ENCODE results near the gene PLXNA4. TPM values are rescaled to one million over a fixed set of nuclear protein-coding genes. Genes with fewer than 3 reads are reported as not detected.
A peak's percentile ranks its signal among the peaks of the same experiment; 100 is the strongest.

Gene PLXNA4
- polyA plus RNA-seq, 2 donors, result 0.44 to 0.55 TPM

DNA sequence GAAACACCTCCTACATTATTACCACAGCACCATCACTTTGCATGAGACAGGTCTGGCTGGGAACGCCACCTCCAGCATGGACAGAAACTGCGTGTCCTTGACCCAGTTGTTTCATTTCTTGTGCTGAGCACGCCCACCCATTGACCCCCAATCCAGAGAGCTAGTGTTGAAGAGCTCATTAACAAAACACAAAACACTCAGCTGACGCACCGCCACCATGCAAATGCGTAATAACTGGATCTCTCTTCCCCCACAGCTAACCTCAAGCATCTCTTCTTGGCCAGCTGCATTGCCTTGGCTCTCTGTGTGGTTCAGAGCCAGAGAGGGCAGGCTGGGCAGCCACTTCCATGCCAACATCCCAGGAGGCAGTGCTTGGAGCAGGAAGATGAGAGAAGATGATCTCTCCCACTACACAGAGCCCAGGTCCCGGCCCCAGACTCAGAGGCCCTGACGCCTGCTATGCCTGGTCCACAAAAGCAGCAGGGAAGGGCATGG is 173.5 kb downstream of the PLXNA4 start:
- no peak overlapping the region for H3K4me3 ChIP-seq (ENCODE audit: low read depth in 1 of 2, low read length in 2 of 2)
- no peaks in the 10 kb centered on the region for H3K27me3 ChIP-seq (ENCODE audit: control insufficient read depth in 1 of 2, insufficient read depth in 2 of 2, low read length in 2 of 2)
- no peaks in the 10 kb centered on the region for H3K9me3 ChIP-seq (ENCODE audit: control insufficient read depth in 2 of 2, insufficient read depth in 1 of 2, low read depth in 1 of 2, low read length in 1 of 2)
- 62 to 66% methylated on average over 8 of the region's 8 CpGs for WGBS, 2 donors
- peak overlapping the region; percentile 10 to 61 for H3K27ac ChIP-seq (ENCODE audit: low read depth in 2 of 2, low read length in 1 of 2)
- no peaks in the 10 kb centered on the region for H3K4me1 ChIP-seq (ENCODE audit: control insufficient read depth in 2 of 2, insufficient read depth in 2 of 2, low read length in 1 of 2)
- H3K36me3 ChIP-seq (ENCODE audit: control insufficient read depth in 2 of 2, insufficient read depth in 2 of 2, low read length in 1 of 2), result no peaks in the 10 kb centered on the region

GRCh38 chr7:132402096-132402495 is 174.2 kb downstream of the PLXNA4 start:
- Histone ChIP-seq H3K4me3 (ENCODE audit: low read depth in 1 of 2, low read length in 2 of 2) (no peak overlapping the region), H3K4me1 (ENCODE audit: control insufficient read depth in 2 of 2, insufficient read depth in 2 of 2, low read length in 1 of 2) (no peaks in the 10 kb centered on the region), H3K27me3 (ENCODE audit: control insufficient read depth in 1 of 2, insufficient read depth in 2 of 2, low read length in 2 of 2) (no peaks in the 10 kb centered on the region), H3K36me3 (ENCODE audit: control insufficient read depth in 2 of 2, insufficient read depth in 2 of 2, low read length in 1 of 2) (no peaks in the 10 kb centered on the region), H3K27ac (ENCODE audit: low read depth in 2 of 2, low read length in 1 of 2) (no peak overlapping the region), H3K9me3 (ENCODE audit: control insufficient read depth in 2 of 2, insufficient read depth in 1 of 2, low read depth in 1 of 2, low read length in 1 of 2) (no peaks in the 10 kb centered on the region)
- WGBS, 2 donors, result 75 to 83% methylated on average over 5 of the region's 5 CpGs

DNA sequence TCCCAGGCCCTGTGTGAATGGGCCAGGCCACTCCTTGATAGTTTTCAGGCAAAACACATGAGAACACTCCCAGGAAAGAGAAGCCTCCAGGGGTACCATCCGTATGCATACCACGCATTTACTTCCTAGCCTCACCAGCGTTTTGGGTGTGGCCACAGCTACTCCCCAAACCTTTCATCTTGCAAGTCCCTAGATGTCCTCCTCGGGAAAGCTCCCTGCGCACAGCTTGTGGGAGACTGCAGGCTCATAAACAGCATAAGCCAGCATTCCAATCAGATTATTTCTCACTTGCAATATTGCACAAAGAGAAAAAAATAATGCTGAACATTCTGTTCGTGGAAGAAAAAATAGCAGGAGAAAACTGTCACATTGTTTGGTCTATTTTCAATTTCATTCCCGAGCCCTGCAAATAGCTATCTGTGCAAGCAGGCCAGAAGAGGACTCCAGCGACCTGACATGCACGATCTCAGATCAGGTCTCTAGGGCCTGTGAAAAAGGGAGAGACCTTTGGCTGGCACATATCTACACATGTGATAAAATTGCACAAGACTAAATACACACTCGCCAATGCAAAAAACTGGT is 175.6 kb downstream of the PLXNA4 start:
- Histone ChIP-seq H3K4me3 (ENCODE audit: low read depth in 1 of 2, low read length in 2 of 2) (no peak overlapping the region), H3K4me1 (ENCODE audit: control insufficient read depth in 2 of 2, insufficient read depth in 2 of 2, low read length in 1 of 2) (no peaks in the 10 kb centered on the region), H3K36me3 (ENCODE audit: control insufficient read depth in 2 of 2, insufficient read depth in 2 of 2, low read length in 1 of 2) (no peaks in the 10 kb centered on the region), H3K27ac (ENCODE audit: low read depth in 2 of 2, low read length in 1 of 2) (peak overlapping the region; percentile 34 to 40), H3K27me3 (ENCODE audit: control insufficient read depth in 1 of 2, insufficient read depth in 2 of 2, low read length in 2 of 2) (no peaks in the 10 kb centered on the region), H3K9me3 (ENCODE audit: control insufficient read depth in 2 of 2, insufficient read depth in 1 of 2, low read depth in 1 of 2, low read length in 1 of 2) (no peaks in the 10 kb centered on the region)
- WGBS, 2 donors, result 56 to 67% methylated on average over 10 of the region's 10 CpGs

GRCh38 chr7:132399367-132399766 is 176.9 kb downstream of the PLXNA4 start:
- peak overlapping the region in 1 of 2 donors; percentile 43 for H3K27ac ChIP-seq (ENCODE audit: low read depth in 2 of 2, low read length in 1 of 2)
- no peaks in the 10 kb centered on the region for H3K27me3 ChIP-seq (ENCODE audit: control insufficient read depth in 1 of 2, insufficient read depth in 2 of 2, low read length in 2 of 2)
- 85 to 89% methylated on average over 4 of the region's 4 CpGs for WGBS, 2 donors
- H3K4me1 ChIP-seq (ENCODE audit: control insufficient read depth in 2 of 2, insufficient read depth in 2 of 2, low read length in 1 of 2), result no peaks in the 10 kb centered on the region
- no peak overlapping the region for H3K4me3 ChIP-seq (ENCODE audit: low read depth in 1 of 2, low read length in 2 of 2)
- H3K36me3 ChIP-seq (ENCODE audit: control insufficient read depth in 2 of 2, insufficient read depth in 2 of 2, low read length in 1 of 2), result no peaks in the 10 kb centered on the region
- no peaks in the 10 kb centered on the region for H3K9me3 ChIP-seq (ENCODE audit: control insufficient read depth in 2 of 2, insufficient read depth in 1 of 2, low read depth in 1 of 2, low read length in 1 of 2)

- no peak overlapping the region for H3K4me3 ChIP-seq (ENCODE audit: low read depth in 1 of 2, low read length in 2 of 2)
- H3K27ac ChIP-seq (ENCODE audit: low read depth in 2 of 2, low read length in 1 of 2), result peak overlapping the region in 1 of 2 donors; percentile 33
- H3K36me3 ChIP-seq (ENCODE audit: control insufficient read depth in 2 of 2, insufficient read depth in 2 of 2, low read length in 1 of 2), result no peaks in the 10 kb centered on the region
- H3K27me3 ChIP-seq (ENCODE audit: control insufficient read depth in 1 of 2, insufficient read depth in 2 of 2, low read length in 2 of 2), result no peaks in the 10 kb centered on the region
- H3K9me3 ChIP-seq (ENCODE audit: control insufficient read depth in 2 of 2, insufficient read depth in 1 of 2, low read depth in 1 of 2, low read length in 1 of 2), result no peaks in the 10 kb centered on the region
- 77 to 79% methylated on average over 14 of the region's 14 CpGs for WGBS, 2 donors
- no peaks in the 10 kb centered on the region for H3K4me1 ChIP-seq (ENCODE audit: control insufficient read depth in 2 of 2, insufficient read depth in 2 of 2, low read length in 1 of 2)
These were observed 177.9 kb downstream of the PLXNA4 start for GRCh38 chr7:132398253-132398925.

DNA sequence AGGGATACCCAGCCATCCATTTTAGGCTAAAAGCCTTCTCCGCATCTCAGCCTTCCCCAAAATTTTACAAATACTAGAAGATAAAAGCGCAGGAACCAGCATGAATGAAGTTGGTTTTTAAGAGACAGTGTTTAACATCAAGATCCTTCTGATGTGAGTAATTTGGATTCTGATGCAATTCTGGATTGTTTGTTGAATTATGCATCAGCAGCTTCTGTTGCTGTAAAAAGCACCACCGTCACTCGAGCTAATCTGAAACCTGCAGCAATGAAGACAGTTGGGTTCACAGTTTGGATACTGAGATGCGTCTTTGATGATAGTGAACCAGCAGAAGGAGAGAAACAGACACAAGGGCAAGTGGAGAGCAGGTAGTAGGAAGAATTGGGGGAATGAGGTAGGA is 179.2 kb downstream of the PLXNA4 start:
- Histone ChIP-seq H3K36me3 (ENCODE audit: control insufficient read depth in 2 of 2, insufficient read depth in 2 of 2, low read length in 1 of 2) (no peaks in the 10 kb centered on the region), H3K9me3 (ENCODE audit: control insufficient read depth in 2 of 2, insufficient read depth in 1 of 2, low read depth in 1 of 2, low read length in 1 of 2) (no peaks in the 10 kb centered on the region), H3K27ac (ENCODE audit: low read depth in 2 of 2, low read length in 1 of 2) (no peak overlapping the region), H3K4me3 (ENCODE audit: low read depth in 1 of 2, low read length in 2 of 2) (no peak overlapping the region), H3K4me1 (ENCODE audit: control insufficient read depth in 2 of 2, insufficient read depth in 2 of 2, low read length in 1 of 2) (no peaks in the 10 kb centered on the region), H3K27me3 (ENCODE audit: control insufficient read depth in 1 of 2, insufficient read depth in 2 of 2, low read length in 2 of 2) (no peaks in the 10 kb centered on the region)
- 86 to 87% methylated on average over 5 of the region's 5 CpGs for WGBS, 2 donors

DNA sequence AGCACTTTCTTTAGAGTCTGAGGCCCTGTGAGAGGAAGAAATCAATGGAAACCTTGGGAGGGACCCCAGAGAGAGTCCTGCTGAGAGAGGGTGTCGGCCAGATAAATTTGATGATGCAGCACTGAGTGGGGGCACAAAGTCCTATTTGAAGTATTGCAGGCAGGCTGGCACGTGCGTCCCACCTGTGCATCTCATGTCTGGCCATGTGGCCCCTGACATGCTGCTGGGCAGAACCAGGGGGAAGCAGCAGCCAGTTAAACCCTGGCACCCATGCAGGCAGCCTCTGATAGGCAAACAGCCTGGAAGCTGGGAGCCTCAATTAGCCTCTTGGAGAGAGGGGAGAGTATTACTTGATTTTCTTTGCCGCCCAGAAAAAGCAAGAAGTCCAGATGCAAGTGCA is 180.9 kb downstream of the PLXNA4 start:
- Histone ChIP-seq H3K36me3 (ENCODE audit: control insufficient read depth in 2 of 2, insufficient read depth in 2 of 2, low read length in 1 of 2) (no peaks in the 10 kb centered on the region), H3K4me1 (ENCODE audit: control insufficient read depth in 2 of 2, insufficient read depth in 2 of 2, low read length in 1 of 2) (no peaks in the 10 kb centered on the region), H3K9me3 (ENCODE audit: control insufficient read depth in 2 of 2, insufficient read depth in 1 of 2, low read depth in 1 of 2, low read length in 1 of 2) (no peaks in the 10 kb centered on the region), H3K27me3 (ENCODE audit: control insufficient read depth in 1 of 2, insufficient read depth in 2 of 2, low read length in 2 of 2) (no peaks in the 10 kb centered on the region), H3K4me3 (ENCODE audit: low read depth in 1 of 2, low read length in 2 of 2) (no peak overlapping the region), H3K27ac (ENCODE audit: low read depth in 2 of 2, low read length in 1 of 2) (no peak overlapping the region)
- 71 to 84% methylated on average over 4 of the region's 4 CpGs for WGBS, 2 donors

- Histone ChIP-seq H3K27ac (ENCODE audit: low read depth in 2 of 2, low read length in 1 of 2) (peak overlapping the region; percentile 33 to 57), H3K36me3 (ENCODE audit: control insufficient read depth in 2 of 2, insufficient read depth in 2 of 2, low read length in 1 of 2) (no peaks in the 10 kb centered on the region), H3K9me3 (ENCODE audit: control insufficient read depth in 2 of 2, insufficient read depth in 1 of 2, low read depth in 1 of 2, low read length in 1 of 2) (no peaks in the 10 kb centered on the region), H3K4me3 (ENCODE audit: low read depth in 1 of 2, low read length in 2 of 2) (no peak overlapping the region), H3K4me1 (ENCODE audit: control insufficient read depth in 2 of 2, insufficient read depth in 2 of 2, low read length in 1 of 2) (no peaks in the 10 kb centered on the region), H3K27me3 (ENCODE audit: control insufficient read depth in 1 of 2, insufficient read depth in 2 of 2, low read length in 2 of 2) (no peaks in the 10 kb centered on the region)
- 67 to 69% methylated on average over 7 of the region's 7 CpGs for WGBS, 2 donors
These were observed 181.7 kb downstream of the PLXNA4 start for GRCh38 chr7:132394283-132395198.

GRCh38 chr7:132393789-132394261 is 182.4 kb downstream of the PLXNA4 start:
- H3K4me1 ChIP-seq (ENCODE audit: control insufficient read depth in 2 of 2, insufficient read depth in 2 of 2, low read length in 1 of 2), result no peaks in the 10 kb centered on the region
- WGBS, 2 donors, result 46 to 56% methylated on average over 9 of the region's 9 CpGs

More at GRCh38 chr7:132393789-132394261, 182.4 kb downstream of the PLXNA4 start:
- Histone ChIP-seq H3K4me3 (ENCODE audit: low read depth in 1 of 2, low read length in 2 of 2) (no peak overlapping the region), H3K27me3 (ENCODE audit: control insufficient read depth in 1 of 2, insufficient read depth in 2 of 2, low read length in 2 of 2) (no peaks in the 10 kb centered on the region), H3K27ac (ENCODE audit: low read depth in 2 of 2, low read length in 1 of 2) (peak overlapping the region; percentile 33 to 57), H3K36me3 (ENCODE audit: control insufficient read depth in 2 of 2, insufficient read depth in 2 of 2, low read length in 1 of 2) (no peaks in the 10 kb centered on the region), H3K9me3 (ENCODE audit: control insufficient read depth in 2 of 2, insufficient read depth in 1 of 2, low read depth in 1 of 2, low read length in 1 of 2) (no peaks in the 10 kb centered on the region)

All from esophagus (tissue), 2 donors.